Trophoblast cell (in vitro differentiated cells and primary cell): ENCODE results near the gene GOLGA6L9.
"Not testable (repeated sequence)": the region's sequence is repeated elsewhere in the genome, so short reads cannot be mapped to it uniquely, and the experiment has no call there.

Source experiments
- DNase-seq, 2 donors: peaks; one replicate each; pipeline ENCODE4 v3.0.0-alpha.2; 2016
- H2AFZ ChIP-seq: 2 replicates; pipeline ENCODE4 v1.6.1; 2013; ENCODE audit warnings: low read length, moderate library complexity, mild to moderate bottlenecking; ENCODE audit not compliant: insufficient read depth, poor library complexity
- H2AK5ac ChIP-seq: 2 replicates; pipeline ENCODE4 v1.6.1; 2013; ENCODE audit warnings: mild to moderate bottlenecking, low read length
- H2BK120ac ChIP-seq: 2 replicates; pipeline ENCODE4 v1.6.1; 2013; ENCODE audit warnings: low read length, mild to moderate bottlenecking, moderate library complexity; ENCODE audit not compliant: insufficient read depth, poor library complexity
- H2BK12ac ChIP-seq: 2 replicates; pipeline ENCODE4 v1.6.1; 2013; ENCODE audit warnings: mild to moderate bottlenecking, low read length, moderate library complexity
- H2BK5ac ChIP-seq: 2 replicates; pipeline ENCODE4 v1.6.1; 2013; ENCODE audit warnings: low read length, low read depth, moderate library complexity, mild to moderate bottlenecking; ENCODE audit not compliant: poor library complexity
- H3K14ac ChIP-seq: 2 replicates; pipeline ENCODE4 v1.6.1; 2013; ENCODE audit warnings: mild to moderate bottlenecking, low read length
- H3K18ac ChIP-seq: 2 replicates; pipeline ENCODE4 v1.6.1; 2013; ENCODE audit warnings: mild to moderate bottlenecking, low read length
- H3K23ac ChIP-seq: 2 replicates; pipeline ENCODE4 v1.6.1; 2013; ENCODE audit warnings: low read length
- H3K27ac ChIP-seq: 2 replicates; pipeline ENCODE4 v1.5.1; 2013; ENCODE audit warnings: low read depth, mild to moderate bottlenecking, inconsistent platforms, low read length, moderate library complexity
- H3K27me3 ChIP-seq: 2 replicates; pipeline ENCODE4 v1.6.1; 2013; ENCODE audit warnings: inconsistent platforms, mild to moderate bottlenecking, low read length, moderate library complexity; ENCODE audit not compliant: insufficient read depth
- H3K36me3 ChIP-seq, 2 experiments: 1 replicate in 1 of 2; 2 replicates in 1 of 2; pipeline ENCODE4 v1.6.1; 2013; ENCODE audit warnings: low read length in 2 of 2, mild to moderate bottlenecking in 2 of 2, moderate library complexity in 1 of 2; ENCODE audit not compliant: insufficient read depth in 2 of 2, control insufficient read depth in 1 of 2
- H3K4ac ChIP-seq: 2 replicates; pipeline ENCODE4 v1.6.1; 2013; ENCODE audit warnings: low read depth, mild to moderate bottlenecking, low read length, moderate library complexity
- H3K4me1 ChIP-seq, 2 experiments: 1 replicate in 1 of 2; 2 replicates in 1 of 2; pipeline ENCODE4 v1.6.1; 2013; ENCODE audit warnings: low read length in 2 of 2, mild to moderate bottlenecking in 2 of 2, moderate library complexity in 1 of 2; ENCODE audit not compliant: insufficient read depth in 2 of 2, control insufficient read depth in 1 of 2
- H3K4me2 ChIP-seq: 2 replicates; pipeline ENCODE4 v1.6.1; 2013; ENCODE audit warnings: inconsistent platforms, mild to moderate bottlenecking, low read length, moderate library complexity
- H3K4me3 ChIP-seq: 2 replicates; pipeline ENCODE4 v1.5.1; 2013; ENCODE audit warnings: mild to moderate bottlenecking, low read depth, low read length, inconsistent platforms
- H3K79me1 ChIP-seq: one replicate; pipeline ENCODE4 v1.6.1; 2013; ENCODE audit warnings: low read length
- H3K79me2 ChIP-seq: 2 replicates; pipeline ENCODE4 v1.6.1; 2013; ENCODE audit warnings: low read length, mild to moderate bottlenecking; ENCODE audit not compliant: control insufficient read depth, insufficient read depth, poor library complexity
- H3K9ac ChIP-seq: 2 replicates; pipeline ENCODE4 v1.6.1; 2013; ENCODE audit warnings: mild to moderate bottlenecking, low read length
- H3K9me3 ChIP-seq: 2 replicates; pipeline ENCODE4 v1.6.1; 2013; ENCODE audit warnings: low read depth, mild to moderate bottlenecking, control low read depth, inconsistent platforms, low read length; ENCODE audit not compliant: insufficient read depth
- H4K12ac ChIP-seq: 2 replicates; pipeline ENCODE4 v1.6.1; 2013; ENCODE audit warnings: low read depth, mild to moderate bottlenecking, low read length, moderate library complexity
- H4K8ac ChIP-seq: 2 replicates; pipeline ENCODE4 v1.6.1; 2013; ENCODE audit warnings: low read depth, mild to moderate bottlenecking, low read length, moderate library complexity
- H4K91ac ChIP-seq: one replicate; pipeline ENCODE4 v1.6.1; 2013; ENCODE audit warnings: low read depth, mild to moderate bottlenecking, low read length, moderate library complexity
- WGBS: extraction: QIAGEN DNeasy Blood & Tissue Kit; methylation state at CpG from one replicate; pipeline ENCODE4 v1.1.7; 2013; ENCODE audit warnings: missing lambda C conversion rate; ENCODE audit not compliant: insufficient read length, insufficient coverage; ENCODE audit errors: extremely low coverage; 5-methylcytosine and 5-hydroxymethylcytosine counted together

Gene GOLGA6L9

GRCh38 chr15:82406211-82406610 lies 23.4 kb upstream of the GOLGA6L9 start:
- not testable (repeated sequence) for H3K27me3 ChIP-seq, H4K12ac ChIP-seq, H3K27ac ChIP-seq, H3K9ac ChIP-seq, H3K14ac ChIP-seq, H3K23ac ChIP-seq, H3K18ac ChIP-seq, H2AK5ac ChIP-seq, H3K79me1 ChIP-seq, H2BK12ac ChIP-seq, H3K4me2 ChIP-seq, DNase-seq, H3K4me1 ChIP-seq, H3K36me3 ChIP-seq, H4K91ac ChIP-seq, H3K4ac ChIP-seq, H2BK5ac ChIP-seq, H3K4me3 ChIP-seq, H2AFZ ChIP-seq, H3K79me2 ChIP-seq, H2BK120ac ChIP-seq, H3K9me3 ChIP-seq, H4K8ac ChIP-seq
- WGBS: no CpG with 5 or more reads among the region's 2 CpGs

GRCh38 chr15:82410306-82410705 lies 19.3 kb upstream of the GOLGA6L9 start:
- not testable (repeated sequence) for H3K27me3 ChIP-seq

GRCh38 chr15:82411595-82411994 lies 18.0 kb upstream of the GOLGA6L9 start:
- no CpG with 5 or more reads among the region's 1 CpG for WGBS
- not testable (repeated sequence) for H3K79me1 ChIP-seq, H3K27ac ChIP-seq, H3K9me3 ChIP-seq, H4K8ac ChIP-seq, H3K4ac ChIP-seq, H2BK5ac ChIP-seq, H3K4me2 ChIP-seq, H3K14ac ChIP-seq, H3K27me3 ChIP-seq, H2BK12ac ChIP-seq, H2AK5ac ChIP-seq, H3K79me2 ChIP-seq, H3K9ac ChIP-seq, H3K23ac ChIP-seq, H3K4me3 ChIP-seq, H3K18ac ChIP-seq, H3K4me1 ChIP-seq, H3K36me3 ChIP-seq, H2AFZ ChIP-seq, DNase-seq, H4K12ac ChIP-seq, H4K91ac ChIP-seq, H2BK120ac ChIP-seq

More at GRCh38 chr15:82410306-82410705, 19.3 kb upstream of the GOLGA6L9 start:
- H2BK5ac ChIP-seq, H3K9ac ChIP-seq, H3K79me2 ChIP-seq, H3K36me3 ChIP-seq, H3K9me3 ChIP-seq, H4K8ac ChIP-seq, H2BK12ac ChIP-seq, H3K4ac ChIP-seq, H3K4me3 ChIP-seq, H3K79me1 ChIP-seq, H2AFZ ChIP-seq, DNase-seq, H4K12ac ChIP-seq, H3K4me1 ChIP-seq, H4K91ac ChIP-seq, H3K14ac ChIP-seq, H3K23ac ChIP-seq, H2AK5ac ChIP-seq, H2BK120ac ChIP-seq, H3K4me2 ChIP-seq, H3K27ac ChIP-seq, H3K18ac ChIP-seq: not testable (repeated sequence)
- WGBS: no CpG with 5 or more reads among the region's 4 CpGs

- H4K8ac ChIP-seq, H3K14ac ChIP-seq, H3K4ac ChIP-seq, H3K27me3 ChIP-seq, H3K79me1 ChIP-seq, H3K9me3 ChIP-seq, H3K27ac ChIP-seq, DNase-seq, H2AK5ac ChIP-seq, H3K4me1 ChIP-seq, H3K18ac ChIP-seq, H3K23ac ChIP-seq, H3K4me3 ChIP-seq, H3K79me2 ChIP-seq, H2AFZ ChIP-seq, H2BK120ac ChIP-seq, H3K4me2 ChIP-seq, H3K9ac ChIP-seq, H4K12ac ChIP-seq, H3K36me3 ChIP-seq, H2BK5ac ChIP-seq, H4K91ac ChIP-seq, H2BK12ac ChIP-seq: not testable (repeated sequence)
- WGBS: no CpG with 5 or more reads among the region's 6 CpGs
Observed at GRCh38 chr15:82414525-82415191, 15.0 kb upstream of the GOLGA6L9 start.
